Small intestine (tissue), 16 donors: ENCODE measurements around the gene ACSM4. TPM values are rescaled to one million over a fixed set of nuclear protein-coding genes. Genes with fewer than 3 reads are reported as not detected.
"Not testable (repeated sequence)": the region's sequence is repeated elsewhere in the genome, so short reads cannot be mapped to it uniquely, and the experiment has no call there.

Experiments
- DNase-seq, 2 donors: peaks; one replicate each; pipeline versions ENCODE4 v3.0.0 to v3.0.0-alpha.2; 2013
- FAIRE-seq: peaks from 2 replicates; lab custom pipeline; 2012; peaks lifted over from hg19 to GRCh38; lab: Jason Lieb, UNC
- H3K27ac ChIP-seq, 3 donors: one replicate each; pipeline ENCODE4 v1.5.1; 2013; ENCODE audit warnings: low read length in 2 of 3, mild to moderate bottlenecking in 2 of 3, control low read depth in 1 of 3, inconsistent platforms in 1 of 3, low read depth in 1 of 3, moderate library complexity in 1 of 3
- H3K27me3 ChIP-seq, 3 donors: one replicate each; pipeline ENCODE4 v1.6.1; 2013; ENCODE audit warnings: low read length in 3 of 3, inconsistent platforms in 1 of 3; ENCODE audit not compliant: control insufficient read depth in 3 of 3, insufficient read depth in 3 of 3
- H3K36me3 ChIP-seq, 3 donors: one replicate each; pipeline ENCODE4 v1.6.1; 2013; ENCODE audit warnings: low read length in 3 of 3, inconsistent platforms in 1 of 3, low read depth in 1 of 3, mild to moderate bottlenecking in 1 of 3, moderate library complexity in 1 of 3; ENCODE audit not compliant: control insufficient read depth in 3 of 3, insufficient read depth in 2 of 3
- H3K4me1 ChIP-seq, 3 donors: one replicate each; pipeline ENCODE4 v1.6.1; 2013; ENCODE audit warnings: low read length in 2 of 3, inconsistent platforms in 1 of 3, low read depth in 1 of 3, mild to moderate bottlenecking in 1 of 3, moderate library complexity in 1 of 3; ENCODE audit not compliant: control insufficient read depth in 3 of 3, insufficient read depth in 2 of 3
- H3K4me3 ChIP-seq, 3 donors: one replicate each; pipeline ENCODE4 v1.5.1; 2013; ENCODE audit warnings: low read length in 3 of 3, control low read depth in 1 of 3, inconsistent platforms in 1 of 3, low read depth in 1 of 3, mild to moderate bottlenecking in 1 of 3, moderate library complexity in 1 of 3
- H3K9me3 ChIP-seq, 2 donors: one replicate each; pipeline ENCODE4 v1.6.1; 2013; ENCODE audit warnings: low read depth in 1 of 2, low read length in 1 of 2; ENCODE audit not compliant: control insufficient read depth in 2 of 2, insufficient read depth in 1 of 2
- WGBS, 3 donors: extraction: QIAGEN DNeasy Blood & Tissue Kit; methylation state at CpG; one replicate each; pipeline ENCODE4 v1.1.7; 2013; 5-methylcytosine and 5-hydroxymethylcytosine counted together
- long read RNA-seq, 10 donors: transcript quantifications; one replicate each; lab custom pipeline, GENCODE V29; 2026
- polyA plus RNA-seq, 4 donors: library from polyadenylated mRNA; stranded (reverse) in 3 of 4; unstranded in 1 of 4; fragments of 200-250 nt in 3 of 4; fragments of 120-200 nt in 1 of 4; gene quantifications; one replicate each; pipeline versions ENCODE4 v1.2.1 to v1.2.3, GENCODE V29; 2013
- donor health status: healthy with polysubstance abuse.
- donor health status: control.
- donor health status: control.
- donor health status: Bipolar disorder and iron deficiency.
- donor health status: healthy.

Gene ACSM4
- polyA plus RNA-seq: not detected
- long read RNA-seq, donor 1: 0 reads
- long read RNA-seq, donor 2: 0 reads
- long read RNA-seq, donor 3: 0 reads
- long read RNA-seq, donor 4: 0 reads
- long read RNA-seq, donor 5: 0 reads
- long read RNA-seq, donor 6: 0 reads
- long read RNA-seq, donor 7: 0 reads
- long read RNA-seq, donor 8: 0 reads
- long read RNA-seq, donor 9: 0 reads
- long read RNA-seq, donor 10: 0 reads

- no peaks in the 10 kb centered on the region for H3K9me3 ChIP-seq
- DNase-seq (no peak), FAIRE-seq (no peak)
- WGBS, 3 donors: 81 to 88% (median 85%) methylated on average over 3 of the region's 3 CpGs
- no peaks in the 10 kb centered on the region for H3K36me3 ChIP-seq
- no peak within 1 kb of the TSS for H3K4me3 ChIP-seq
- H3K27me3 ChIP-seq: no peaks in the 10 kb centered on the region
- no peaks in the 10 kb centered on the region for H3K4me1 ChIP-seq
- H3K27ac ChIP-seq: no peak within 1 kb of the TSS
Measured at GRCh38 chr12:7303772-7304171, at the start of gene ACSM4. TSS of gene ACSM4 (plus strand) at chr12:7304072. CDS start at chr12:7304332, 260 bp downstream.

GRCh38 chr12:7259060-7259459, 44.8 kb upstream of the ACSM4 start:
- H3K27me3 ChIP-seq: no peaks in the 10 kb centered on the region
- H3K36me3 ChIP-seq: no peaks in the 10 kb centered on the region
- no peaks in the 10 kb centered on the region for H3K4me1 ChIP-seq
- no peak overlapping the region for H3K27ac ChIP-seq
- H3K4me3 ChIP-seq: no peak overlapping the region
- WGBS, 3 donors: 78 to 89% (median 88%) methylated on average over 1 of the region's 1 CpG
- FAIRE-seq (no peak), DNase-seq (no peak)
- no peaks in the 10 kb centered on the region for H3K9me3 ChIP-seq

GRCh38 chr12:7264538-7264937, 39.3 kb upstream of the ACSM4 start:
- H3K9me3 ChIP-seq: no peaks in the 10 kb centered on the region
- DNase-seq (no peak), FAIRE-seq (no peak)
- no peak overlapping the region for H3K27ac ChIP-seq
- no peaks in the 10 kb centered on the region for H3K27me3 ChIP-seq
- no peak overlapping the region for H3K4me3 ChIP-seq
- no peaks in the 10 kb centered on the region for H3K36me3 ChIP-seq
- no peaks in the 10 kb centered on the region for H3K4me1 ChIP-seq

- 38 to 76% (median 57%) methylated on average over 4 of the region's 4 CpGs for WGBS, 3 donors
- H3K4me1 ChIP-seq: no peaks in the 10 kb centered on the region
- FAIRE-seq (no peak), DNase-seq (peak in 1 of 2 donors; percentile 4)
- no peak overlapping the region for H3K4me3 ChIP-seq
- no peaks in the 10 kb centered on the region for H3K27me3 ChIP-seq
- no peak overlapping the region for H3K27ac ChIP-seq
- no peaks in the 10 kb centered on the region for H3K9me3 ChIP-seq
- no peaks in the 10 kb centered on the region for H3K36me3 ChIP-seq
Measured at GRCh38 chr12:7265251-7265650, 38.6 kb upstream of the ACSM4 start.

- WGBS, 3 donors: 58 to 77% (median 68%) methylated on average over 5 of the region's 5 CpGs
- Histone ChIP-seq H3K4me3 (no peak overlapping the region), H3K9me3 (no peaks in the 10 kb centered on the region), H3K27me3 (no peaks in the 10 kb centered on the region), H3K27ac (no peak overlapping the region), H3K4me1 (no peaks in the 10 kb centered on the region), H3K36me3 (no peaks in the 10 kb centered on the region)
- FAIRE-seq: no peak
- DNase-seq: no peak
Measured at GRCh38 chr12:7269273-7269672, 34.6 kb upstream of the ACSM4 start.

GRCh38 chr12:7271893-7272514, 31.9 kb upstream of the ACSM4 start:
- no peaks in the 10 kb centered on the region for H3K27me3 ChIP-seq
- FAIRE-seq (no peak), DNase-seq (no peak)
- no peaks in the 10 kb centered on the region for H3K9me3 ChIP-seq
- WGBS, 3 donors: 83 to 91% (median 91%) methylated on average over 5 of the region's 5 CpGs
- no peaks in the 10 kb centered on the region for H3K36me3 ChIP-seq
- H3K27ac ChIP-seq: no peak overlapping the region
- H3K4me3 ChIP-seq: no peak overlapping the region
- no peaks in the 10 kb centered on the region for H3K4me1 ChIP-seq

- FAIRE-seq, H3K36me3 ChIP-seq, H3K27ac ChIP-seq, H3K9me3 ChIP-seq, H3K4me3 ChIP-seq, DNase-seq, H3K4me1 ChIP-seq, H3K27me3 ChIP-seq: not testable (repeated sequence)
Measured at GRCh38 chr12:7275482-7275881, 28.4 kb upstream of the ACSM4 start.

GRCh38 chr12:7282844-7283243, 21.0 kb upstream of the ACSM4 start:
- no peak overlapping the region for H3K4me3 ChIP-seq
- WGBS, 3 donors: 55 to 72% (median 64%) methylated on average over 2 of the region's 2 CpGs
- H3K27ac ChIP-seq: no peak overlapping the region
- no peaks in the 10 kb centered on the region for H3K4me1 ChIP-seq
- H3K27me3 ChIP-seq: no peaks in the 10 kb centered on the region
- no peaks in the 10 kb centered on the region for H3K36me3 ChIP-seq
- FAIRE-seq (no peak), DNase-seq (no peak)
- no peaks in the 10 kb centered on the region for H3K9me3 ChIP-seq

- Histone ChIP-seq H3K4me3 (no peak overlapping the region), H3K27me3 (no peaks in the 10 kb centered on the region), H3K9me3 (no peaks in the 10 kb centered on the region), H3K36me3 (no peaks in the 10 kb centered on the region), H3K4me1 (no peaks in the 10 kb centered on the region), H3K27ac (no peak overlapping the region)
- FAIRE-seq (no peak), DNase-seq (no peak)
- 52 to 64% (median 55%) methylated on average over 2 of the region's 2 CpGs for WGBS, 3 donors
Measured at GRCh38 chr12:7289743-7290142, 14.1 kb upstream of the ACSM4 start.
